Cardiac fibroblast (primary cell): Measurements from ENCODE around the gene SORBS2.

Experiments used
- DNase-seq, 2 donors: peaks; one replicate each; pipeline versions ENCODE4 v3.0.0 to v3.0.0-alpha.2; 2010; ENCODE audit warnings: low read depth in 2 of 2
- H3K4me3 ChIP-seq, 2 donors: replicated peaks in 1 of 2; 1 replicate in 1 of 2; 2 replicates in 1 of 2; pipeline ENCODE4 v1.5.1; 2011; ENCODE audit warnings: low read depth in 2 of 2, low read length in 2 of 2, mild to moderate bottlenecking in 2 of 2, moderate library complexity in 1 of 2
- TF ChIP-seq, protein P1 (sequence below): IDR thresholded peaks from one replicate; pipeline ENCODE4 v1.5.1; 2011; ENCODE audit warnings: low read depth, mild to moderate bottlenecking, low read length, inconsistent platforms

The SORBS2 gene

DNA sequence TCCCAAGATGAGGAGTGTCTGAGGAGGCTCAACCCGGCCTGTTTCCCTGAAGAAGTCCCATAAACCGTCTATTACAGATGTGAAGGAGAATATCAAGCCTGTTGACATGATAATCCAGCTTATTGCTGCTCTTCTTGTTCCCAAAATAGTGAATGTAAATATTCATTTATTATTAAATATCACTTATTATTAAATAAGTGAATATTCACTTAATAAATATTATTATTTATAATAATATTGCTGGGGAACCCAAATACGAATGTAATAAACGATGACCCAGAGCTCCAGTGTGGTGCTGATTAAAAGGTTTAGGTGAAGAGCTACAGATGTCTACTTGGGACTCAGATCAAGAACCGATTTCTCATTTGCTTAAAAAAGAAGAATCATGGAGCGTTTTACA, 23.8 kb upstream of the SORBS2 start:
- no peak overlapping the region for H3K4me3 ChIP-seq
- no peak for DNase-seq
- TF ChIP-seq, protein P1, sequence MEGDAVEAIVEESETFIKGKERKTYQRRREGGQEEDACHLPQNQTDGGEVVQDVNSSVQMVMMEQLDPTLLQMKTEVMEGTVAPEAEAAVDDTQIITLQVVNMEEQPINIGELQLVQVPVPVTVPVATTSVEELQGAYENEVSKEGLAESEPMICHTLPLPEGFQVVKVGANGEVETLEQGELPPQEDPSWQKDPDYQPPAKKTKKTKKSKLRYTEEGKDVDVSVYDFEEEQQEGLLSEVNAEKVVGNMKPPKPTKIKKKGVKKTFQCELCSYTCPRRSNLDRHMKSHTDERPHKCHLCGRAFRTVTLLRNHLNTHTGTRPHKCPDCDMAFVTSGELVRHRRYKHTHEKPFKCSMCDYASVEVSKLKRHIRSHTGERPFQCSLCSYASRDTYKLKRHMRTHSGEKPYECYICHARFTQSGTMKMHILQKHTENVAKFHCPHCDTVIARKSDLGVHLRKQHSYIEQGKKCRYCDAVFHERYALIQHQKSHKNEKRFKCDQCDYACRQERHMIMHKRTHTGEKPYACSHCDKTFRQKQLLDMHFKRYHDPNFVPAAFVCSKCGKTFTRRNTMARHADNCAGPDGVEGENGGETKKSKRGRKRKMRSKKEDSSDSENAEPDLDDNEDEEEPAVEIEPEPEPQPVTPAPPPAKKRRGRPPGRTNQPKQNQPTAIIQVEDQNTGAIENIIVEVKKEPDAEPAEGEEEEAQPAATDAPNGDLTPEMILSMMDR: no peak

DNA sequence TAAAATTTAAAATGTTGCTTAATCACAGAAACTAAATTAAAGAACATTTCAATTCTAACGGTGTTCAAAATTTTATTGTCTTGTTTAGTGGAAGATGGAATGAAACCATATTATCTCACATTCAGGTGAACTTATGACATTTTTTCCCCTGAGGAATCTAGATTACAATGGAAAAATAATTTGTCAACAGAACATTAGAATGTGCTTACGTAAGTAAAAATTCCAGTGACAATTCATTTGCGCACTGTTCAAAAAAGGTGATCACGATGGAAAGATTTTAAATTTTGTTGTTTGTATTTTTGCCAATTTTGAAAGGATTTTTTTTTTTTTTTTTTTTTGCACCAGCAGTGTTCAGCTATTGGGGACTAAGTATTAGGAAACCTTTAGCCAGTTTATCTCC, 23.3 kb upstream of the SORBS2 start:
- no peak for DNase-seq
- TF ChIP-seq, protein P1: no peak
- H3K4me3 ChIP-seq: no peak overlapping the region

DNA sequence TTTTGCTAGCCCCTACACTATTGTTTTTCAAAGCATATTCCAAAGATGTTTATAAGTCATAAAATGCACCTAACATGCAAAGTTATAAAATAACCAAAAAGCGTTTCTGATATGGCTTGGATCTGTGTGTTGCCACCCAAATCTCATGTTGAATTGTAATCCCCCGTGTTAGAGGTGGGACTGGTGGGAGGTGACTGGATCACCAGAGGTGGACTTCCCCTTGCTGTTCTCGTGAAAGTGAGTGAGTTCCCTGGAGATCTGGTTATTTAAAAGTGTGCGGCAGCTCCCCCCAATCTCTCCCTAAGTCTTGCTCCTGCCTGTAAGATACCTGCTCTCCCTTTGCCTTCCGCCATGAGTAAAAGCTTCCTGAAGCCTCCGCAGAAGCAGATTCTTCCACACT, 22.8 kb upstream of the SORBS2 start:
- DNase-seq: no peak
- H3K4me3 ChIP-seq: no peak overlapping the region
- TF ChIP-seq, protein P1: no peak

DNA sequence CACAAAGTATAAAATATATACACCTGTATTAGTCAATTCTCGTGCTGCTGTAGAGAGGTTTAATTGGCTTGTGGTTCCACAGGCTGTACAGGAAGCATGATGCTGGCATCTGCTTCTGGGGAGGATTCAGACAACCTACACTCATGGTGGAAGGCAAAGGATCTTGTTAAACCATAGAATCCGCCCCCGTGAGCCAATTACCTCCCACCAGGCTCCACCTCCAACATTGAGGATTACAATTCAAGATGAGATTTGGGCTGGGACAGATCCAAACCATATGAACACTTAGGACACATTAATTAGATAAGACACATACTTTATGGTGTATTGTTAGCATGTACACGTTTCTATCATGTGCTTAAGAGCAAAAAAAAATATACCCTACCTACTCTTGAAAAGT, 22.1 kb upstream of the SORBS2 start:
- no peak for DNase-seq
- H3K4me3 ChIP-seq: no peak overlapping the region
- TF ChIP-seq, protein P1: no peak

DNA sequence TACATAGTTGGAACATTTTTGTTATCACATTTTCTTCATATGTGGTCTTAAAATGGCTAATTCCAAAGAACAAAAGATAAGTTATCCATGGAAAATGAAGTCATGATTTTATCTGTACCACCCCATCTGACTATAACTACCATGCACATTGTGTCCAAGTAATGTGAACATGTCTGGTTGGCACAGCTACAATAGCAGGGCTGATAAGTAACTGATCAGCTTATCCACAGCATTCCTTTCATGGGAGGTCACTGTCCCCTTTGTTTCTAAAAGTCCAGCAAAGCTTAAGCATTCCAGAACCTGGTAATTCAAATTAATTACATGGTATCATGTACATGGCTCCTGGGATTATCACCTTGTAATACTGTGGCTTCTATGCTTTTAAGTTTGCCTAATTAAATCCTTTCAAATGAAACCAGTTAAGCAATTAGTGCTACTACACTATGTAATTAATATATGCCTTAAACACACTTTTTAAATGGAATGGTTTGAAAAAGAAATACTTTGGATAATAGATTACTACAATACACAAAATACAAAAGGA, 21.1 kb upstream of the SORBS2 start:
- TF ChIP-seq, protein P1: no peak
- H3K4me3 ChIP-seq: no peak overlapping the region
- DNase-seq: peak; percentile 59 to 68

DNA sequence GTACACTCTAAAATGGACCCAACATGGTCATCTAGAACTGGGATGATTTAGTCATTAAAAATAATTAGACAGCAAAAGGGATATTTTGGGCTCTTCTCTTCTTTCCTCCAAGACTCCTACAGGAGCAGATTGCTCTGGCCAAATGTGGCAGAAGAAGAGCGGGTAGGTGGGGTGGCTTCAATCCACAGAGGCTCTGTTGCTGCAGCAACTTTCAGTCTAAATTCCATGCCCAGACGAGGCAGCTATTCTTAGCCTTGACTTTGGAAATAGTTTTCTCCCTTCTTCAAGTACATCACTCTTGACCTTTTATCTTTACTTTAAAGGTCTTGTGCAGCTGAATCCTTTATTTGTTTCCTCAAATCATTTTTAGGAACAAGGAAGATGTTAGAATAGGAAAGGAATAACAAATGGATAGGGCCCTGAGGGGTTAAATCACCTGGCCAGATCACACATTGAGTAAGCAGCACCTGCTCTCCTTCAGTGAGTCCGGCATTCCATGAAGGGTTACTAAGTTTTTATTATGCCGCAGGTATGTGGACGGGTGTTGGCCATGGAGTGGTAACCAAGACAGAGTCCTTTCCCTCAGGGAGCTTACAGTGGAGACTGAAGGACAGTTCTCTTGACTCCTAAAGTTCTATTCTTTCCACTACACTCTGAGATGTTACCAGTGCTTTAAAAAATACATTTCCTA, 19.3 kb upstream of the SORBS2 start:
- no peak overlapping the region for H3K4me3 ChIP-seq
- DNase-seq: no peak
- TF ChIP-seq, protein P1: no peak
